NOMO-1 (cell line): Measurements from ENCODE around the gene IRF2.
"Not testable (repeated sequence)": the region's sequence is repeated elsewhere in the genome, so short reads cannot be mapped to it uniquely, and the experiment has no call there.

Experiments
- DNase-seq, 2 experiments: peaks; one replicate each; lab custom pipeline; 2025; ENCODE audit not compliant: unreplicated experiment in 2 of 2; lab: John Stamatoyannopoulos, UW

The IRF2 gene

GRCh38 chr4:184350213-184350817 is 124.0 kb downstream of the IRF2 start:
- no peak for DNase-seq

DNA sequence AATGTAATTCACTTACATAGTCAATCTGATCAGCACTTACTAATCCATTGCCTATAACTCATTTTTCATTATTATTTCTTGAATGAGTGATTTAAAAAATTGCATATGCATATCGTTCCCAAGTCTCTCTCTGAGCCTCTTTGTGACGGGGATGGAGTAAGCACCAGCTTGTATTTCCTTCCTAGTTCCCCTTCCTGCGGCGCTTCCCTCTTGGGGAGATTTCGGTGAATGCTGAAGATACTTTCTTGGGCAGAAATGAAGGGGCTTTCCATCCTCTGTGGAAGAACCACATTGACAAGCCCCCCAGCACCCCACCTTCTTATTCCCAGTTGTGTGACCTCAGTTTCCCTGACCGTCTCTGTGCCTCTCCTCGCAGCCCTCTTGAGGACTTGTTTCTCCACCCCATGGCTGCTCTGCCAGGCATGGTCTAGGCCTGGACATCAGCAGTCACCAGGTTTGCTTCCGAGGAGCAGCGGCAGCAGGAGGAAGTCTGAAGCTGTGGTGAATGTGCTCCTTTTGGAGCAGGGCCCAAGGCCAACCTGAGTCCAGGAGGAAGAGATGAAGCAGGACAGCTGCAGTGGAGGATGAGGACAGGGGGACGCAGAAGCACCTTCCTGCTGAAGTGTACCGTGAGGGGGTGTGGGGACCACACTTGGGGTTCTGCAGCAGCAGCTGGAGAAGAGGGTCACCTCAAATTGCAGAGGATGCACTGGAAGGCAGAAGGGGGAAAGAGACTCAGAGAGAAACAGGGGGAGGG is 124.9 kb downstream of the IRF2 start:
- peak in 1 of 2 experiments; percentile 8 for DNase-seq

DNA sequence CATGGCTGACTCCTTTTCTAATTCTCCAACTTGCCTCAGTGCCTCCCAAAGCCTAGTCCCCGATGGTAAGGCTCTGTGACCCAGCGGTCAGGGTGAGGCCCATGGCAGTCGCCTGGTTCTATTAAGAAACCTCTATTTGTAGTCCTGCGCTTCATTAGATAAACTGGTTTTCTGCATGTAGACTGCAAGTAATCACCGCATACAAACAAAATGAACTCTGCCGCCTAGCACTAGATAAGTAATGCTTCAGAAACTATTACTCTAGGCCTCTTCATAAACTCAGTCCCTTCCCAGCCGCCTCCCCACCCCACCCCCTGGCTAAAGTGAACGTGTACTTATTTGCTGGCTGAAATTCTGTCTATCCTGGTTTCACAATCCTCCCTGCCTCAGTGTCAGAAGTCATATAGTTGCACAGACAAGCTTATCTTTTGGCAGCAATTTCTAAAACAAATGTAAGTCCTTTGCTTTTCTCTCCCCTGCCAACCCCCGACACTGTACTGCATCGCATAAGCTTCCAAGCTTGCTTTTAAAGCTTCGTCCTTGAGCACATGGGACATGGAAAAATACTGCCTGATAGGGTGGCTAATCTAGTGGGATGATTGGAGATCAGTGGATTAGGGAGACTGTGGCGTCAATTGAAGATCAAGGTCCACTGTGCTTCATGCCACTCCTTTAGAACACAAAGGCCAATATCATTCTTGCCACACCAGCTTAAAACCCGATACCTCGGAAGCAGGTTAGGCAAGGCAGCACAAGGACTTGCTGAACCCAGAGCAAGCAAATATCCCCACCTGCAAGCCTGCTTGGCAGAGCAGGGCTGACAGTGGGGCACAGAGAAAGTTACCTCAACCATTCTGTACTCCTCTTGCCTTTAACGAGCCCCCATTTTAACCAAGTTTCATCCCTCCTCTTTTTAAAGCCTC is 125.8 kb downstream of the IRF2 start:
- DNase-seq: no peak

- DNase-seq: peak; percentile 77 to 96
These were observed 126.8 kb downstream of the IRF2 start for GRCh38 chr4:184347251-184348239.

GRCh38 chr4:184346682-184347081 is 127.7 kb downstream of the IRF2 start:
- peak in 1 of 2 experiments; percentile 60 for DNase-seq

GRCh38 chr4:184346273-184346672 is 128.1 kb downstream of the IRF2 start:
- not testable (repeated sequence) for DNase-seq

DNA sequence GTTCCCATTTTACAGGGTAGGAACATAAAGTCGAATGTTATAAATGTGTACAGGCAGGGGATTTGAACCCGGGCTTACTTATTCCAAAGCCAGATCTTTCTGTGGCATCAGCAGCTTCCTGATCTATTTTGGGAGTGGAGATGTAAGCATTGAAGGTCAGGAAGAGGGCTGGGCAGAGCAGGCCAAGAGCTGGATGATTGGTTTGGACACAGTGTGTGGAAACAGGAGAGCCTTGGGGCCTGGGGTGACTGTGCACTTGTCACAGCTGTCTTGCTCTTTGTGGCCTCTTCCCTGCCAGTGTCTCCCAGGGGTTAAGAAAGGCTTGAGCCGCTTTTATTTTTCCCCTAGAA is 128.8 kb downstream of the IRF2 start:
- DNase-seq: peak in 1 of 2 experiments; percentile 13

DNA sequence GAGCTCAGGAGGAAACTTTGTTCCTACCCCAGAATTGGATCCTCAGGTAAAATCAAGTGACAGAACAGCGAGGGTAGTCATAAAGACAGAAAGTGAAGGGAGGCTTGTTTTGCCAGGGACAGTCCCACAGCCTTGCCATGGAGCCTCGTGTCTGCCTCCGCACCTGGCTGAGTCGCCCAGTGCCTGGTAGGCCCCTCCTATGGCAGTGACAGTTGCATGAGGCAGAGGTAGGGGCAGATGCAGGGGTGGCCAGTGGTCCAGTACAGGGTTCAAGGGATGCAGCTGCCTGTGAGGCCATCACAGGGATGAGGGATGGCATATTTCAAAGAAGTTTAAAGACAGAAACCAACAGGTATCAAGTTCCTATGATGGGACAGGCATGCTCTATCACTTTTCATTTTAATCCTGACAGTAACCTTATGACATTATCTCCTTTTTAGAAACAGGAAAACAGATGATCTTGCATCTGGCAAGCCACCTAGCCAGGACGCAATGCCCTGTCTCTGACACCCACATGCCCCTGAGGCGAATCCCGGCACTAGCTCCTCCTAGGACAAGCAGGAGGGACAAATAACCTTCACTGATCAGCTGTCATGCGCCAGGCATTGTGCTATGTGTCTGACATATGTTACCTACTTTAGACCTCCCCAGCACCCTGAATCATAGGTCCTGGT is 129.3 kb downstream of the IRF2 start:
- DNase-seq: no peak

DNA sequence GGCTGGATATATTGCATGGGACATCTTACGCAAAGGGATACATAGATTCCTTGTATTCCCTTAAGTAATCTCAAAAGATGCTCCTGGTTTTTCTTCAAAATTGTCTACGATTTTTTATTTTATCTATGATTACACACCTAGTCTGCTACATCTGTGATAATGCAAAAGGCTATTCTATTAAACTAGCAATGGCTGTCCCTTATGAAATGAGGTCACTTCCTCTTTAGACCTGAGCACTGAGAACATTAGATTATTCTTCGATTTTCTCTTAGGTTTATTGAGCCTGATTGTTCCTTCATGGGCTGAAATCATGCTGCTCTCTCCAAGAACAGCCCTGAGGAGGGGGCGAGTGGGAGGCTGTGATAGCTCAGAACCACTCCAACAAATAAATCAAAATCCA is 129.9 kb downstream of the IRF2 start:
- DNase-seq: peak in 1 of 2 experiments; percentile 38

- DNase-seq: peak; percentile 9 to 15
These were observed 130.7 kb downstream of the IRF2 start for GRCh38 chr4:184343502-184344177.

DNA sequence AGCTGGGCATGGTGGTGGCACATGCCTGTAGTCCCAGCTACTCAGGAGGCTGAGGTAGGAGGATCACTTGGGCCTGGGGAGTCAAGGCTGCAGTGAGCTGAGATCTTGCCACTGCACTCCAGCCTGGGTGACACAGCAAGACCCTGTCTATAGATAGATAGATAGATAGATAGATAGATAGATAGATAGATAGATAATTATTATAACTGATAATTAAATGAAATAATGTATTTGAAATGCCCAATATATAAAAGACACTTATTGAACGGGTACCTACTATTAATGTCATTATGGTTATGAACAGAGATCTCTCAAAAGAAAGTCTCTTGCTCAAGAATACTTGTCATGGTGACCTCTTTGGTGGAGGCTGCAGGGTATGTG is 131.5 kb downstream of the IRF2 start:
- DNase-seq: not testable (repeated sequence)

GRCh38 chr4:184342167-184342856 is 132.0 kb downstream of the IRF2 start:
- no peak for DNase-seq

DNA sequence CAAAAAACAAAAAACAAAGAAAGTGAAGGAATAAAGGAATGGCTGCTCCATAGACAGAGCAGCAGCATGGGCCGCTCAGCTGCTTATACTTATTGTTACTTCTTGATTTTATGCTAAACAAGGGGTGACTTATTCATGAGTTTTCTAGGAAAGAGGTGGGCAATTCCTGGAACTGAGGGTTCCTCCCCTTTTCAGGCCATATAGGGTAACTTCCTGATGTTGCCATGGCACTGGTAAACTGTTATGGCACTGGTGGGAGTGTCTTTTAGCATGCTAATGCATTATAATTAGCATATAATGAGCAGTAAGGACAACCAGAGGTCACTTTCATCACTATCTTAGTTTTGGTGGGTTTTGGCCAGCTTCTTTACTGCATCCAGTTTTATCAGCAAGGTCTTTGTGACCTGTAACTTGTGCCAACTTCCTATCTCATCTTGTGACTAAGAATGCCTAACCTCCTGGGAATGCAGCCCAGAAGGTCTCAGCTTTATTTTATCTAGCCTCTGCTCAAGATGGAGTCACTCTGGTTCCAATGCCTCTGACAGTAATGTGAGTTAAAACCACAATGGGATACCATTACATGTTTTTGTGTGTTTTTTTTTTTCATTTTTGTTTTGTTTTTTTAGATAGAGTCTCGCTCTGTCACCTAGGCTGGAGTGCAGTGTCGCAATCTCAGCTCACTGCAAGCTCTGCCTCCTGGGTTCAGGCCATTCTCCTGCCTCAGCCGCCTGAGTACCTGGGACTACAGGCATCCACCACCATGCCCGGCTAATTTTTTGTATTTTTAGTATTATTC is 134.8 kb downstream of the IRF2 start:
- not testable (repeated sequence) for DNase-seq

GRCh38 chr4:184337907-184338306 is 136.4 kb downstream of the IRF2 start:
- no peak for DNase-seq
